ENCODE measurements around the gene RRP8.

DNA sequence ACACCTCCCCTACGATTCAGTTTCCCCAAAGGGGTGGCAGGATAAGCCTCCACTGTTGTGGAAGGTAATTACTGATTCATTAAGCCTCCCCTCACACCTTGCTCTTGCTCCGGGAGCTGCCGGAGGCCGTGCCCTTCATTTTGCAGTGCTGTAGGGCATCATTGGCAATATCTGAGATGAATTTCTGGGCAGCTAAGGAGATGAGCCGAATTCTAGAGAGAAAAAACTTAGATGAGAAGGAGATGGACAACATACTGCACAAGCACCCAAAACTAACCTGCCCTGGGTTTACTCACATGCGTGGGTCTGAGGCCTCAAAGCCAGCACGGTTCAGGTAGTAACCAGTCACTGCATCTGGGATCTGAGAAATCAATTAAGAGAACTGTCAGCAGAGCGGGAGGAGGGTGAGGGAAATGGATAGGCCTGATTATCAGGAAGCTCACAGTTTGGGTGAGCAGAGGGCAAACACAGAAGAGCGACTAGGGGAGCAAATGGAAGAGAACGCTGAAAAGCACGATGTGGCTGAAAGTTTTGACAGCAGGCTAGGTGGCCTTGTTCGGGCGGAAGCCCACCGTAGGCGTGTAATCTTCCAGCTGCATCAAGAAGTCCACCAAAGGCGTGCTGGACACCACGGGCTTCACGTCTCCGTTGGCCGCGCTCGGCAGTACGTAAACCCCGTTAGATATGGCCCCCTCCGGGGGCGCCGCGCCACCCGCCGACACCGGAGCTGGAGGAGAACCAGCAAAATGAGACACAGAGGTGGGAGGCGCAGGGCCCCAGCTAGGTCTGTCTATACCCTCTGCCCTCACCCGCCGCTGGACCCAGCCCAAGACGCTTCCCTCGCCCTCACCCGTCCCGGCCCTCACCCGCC is 7.9 kb upstream of the RRP8 start:
- TF ChIP-seq, protein P1, sequence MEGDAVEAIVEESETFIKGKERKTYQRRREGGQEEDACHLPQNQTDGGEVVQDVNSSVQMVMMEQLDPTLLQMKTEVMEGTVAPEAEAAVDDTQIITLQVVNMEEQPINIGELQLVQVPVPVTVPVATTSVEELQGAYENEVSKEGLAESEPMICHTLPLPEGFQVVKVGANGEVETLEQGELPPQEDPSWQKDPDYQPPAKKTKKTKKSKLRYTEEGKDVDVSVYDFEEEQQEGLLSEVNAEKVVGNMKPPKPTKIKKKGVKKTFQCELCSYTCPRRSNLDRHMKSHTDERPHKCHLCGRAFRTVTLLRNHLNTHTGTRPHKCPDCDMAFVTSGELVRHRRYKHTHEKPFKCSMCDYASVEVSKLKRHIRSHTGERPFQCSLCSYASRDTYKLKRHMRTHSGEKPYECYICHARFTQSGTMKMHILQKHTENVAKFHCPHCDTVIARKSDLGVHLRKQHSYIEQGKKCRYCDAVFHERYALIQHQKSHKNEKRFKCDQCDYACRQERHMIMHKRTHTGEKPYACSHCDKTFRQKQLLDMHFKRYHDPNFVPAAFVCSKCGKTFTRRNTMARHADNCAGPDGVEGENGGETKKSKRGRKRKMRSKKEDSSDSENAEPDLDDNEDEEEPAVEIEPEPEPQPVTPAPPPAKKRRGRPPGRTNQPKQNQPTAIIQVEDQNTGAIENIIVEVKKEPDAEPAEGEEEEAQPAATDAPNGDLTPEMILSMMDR (conservative IDR thresholded peaks at IDR 0.05; ENCODE audit: low read depth, low read length): no peak
- no peak for TF ChIP-seq EZH2 (IDR thresholded peaks at IDR 0.05; ENCODE audit: low read length, unreplicated experiment)
